GM20431 (cell line): ENCODE measurements around the gene MYO1A.
"Not testable (repeated sequence)": the region's sequence is repeated elsewhere in the genome, so short reads cannot be mapped to it uniquely, and the experiment has no call there.

Experiments used
- in situ Hi-C: fragments of 300-500 bp; cut with MseI, MboI; formaldehyde crosslinking; loops from one replicate; pipeline ENCODE4 v1.15.0; 2020; ENCODE audit warnings: low sequenced_read_pairs; ENCODE audit not compliant: unreplicated experiment

MYO1A gene

GRCh38 chr12:57087691-57088353 lies 37.9 kb upstream of the MYO1A start:
- in situ Hi-C loops: no loop called here

- in situ Hi-C loops: no loop called here
These were observed 37.2 kb upstream of the MYO1A start for GRCh38 chr12:57087010-57087690.

GRCh38 chr12:57086493-57087009 lies 36.6 kb upstream of the MYO1A start:
- in situ Hi-C loops: no loop called here

GRCh38 chr12:57085999-57086492 lies 36.1 kb upstream of the MYO1A start:
- in situ Hi-C loops: no loop called here

- in situ Hi-C loops: no loop called here
These were observed 30.9 kb upstream of the MYO1A start for GRCh38 chr12:57080855-57081254.

- in situ Hi-C loops: no loop called here
These were observed 29.9 kb upstream of the MYO1A start for GRCh38 chr12:57079821-57080220.

GRCh38 chr12:57078519-57079404 lies 28.8 kb upstream of the MYO1A start, which contains the start of gene NEMP1:
Gene NEMP1 (minus strand): TSS chr12:57078791. CDS start chr12:57078745, 46 bp downstream.
- in situ Hi-C loops: no loop called here

- in situ Hi-C loops: not testable (repeated sequence)
These were observed 23.9 kb upstream of the MYO1A start for GRCh38 chr12:57073566-57074450.

GRCh38 chr12:57072661-57073060 lies 22.7 kb upstream of the MYO1A start:
- in situ Hi-C loops: no loop called here

GRCh38 chr12:57069523-57069922 lies 19.6 kb upstream of the MYO1A start:
- in situ Hi-C loops: no loop called here

- in situ Hi-C loops: no loop called here
These were observed 16.3 kb upstream of the MYO1A start for GRCh38 chr12:57066245-57066644.

- in situ Hi-C loops: no loop called here
These were observed 14.2 kb upstream of the MYO1A start for GRCh38 chr12:57063991-57064685.

- in situ Hi-C loops: no loop called here
These were observed 8.5 kb upstream of the MYO1A start for GRCh38 chr12:57058454-57058853.

- in situ Hi-C loops: no loop called here
These were observed 7.3 kb upstream of the MYO1A start for GRCh38 chr12:57057067-57057751.

- in situ Hi-C loops: no loop called here
These were observed 5.9 kb upstream of the MYO1A start for GRCh38 chr12:57055824-57056223.

GRCh38 chr12:57053901-57054300 lies 4.0 kb upstream of the MYO1A start:
- in situ Hi-C loops: not testable (repeated sequence)

- in situ Hi-C loops: not testable (repeated sequence)
These were observed 3.2 kb upstream of the MYO1A start for GRCh38 chr12:57053146-57053545.

- in situ Hi-C loops: no loop called here
These were observed 1.1 kb upstream of the MYO1A start for GRCh38 chr12:57051011-57051410.
